HepG2 (cell line): ENCODE results near the gene ATG2B. TPM values are rescaled to one million over a fixed set of nuclear protein-coding genes. Genes with fewer than 3 reads are reported as not detected.

ENCODE experiments used
- ADNP ChIP-seq: sonication (generic); formaldehyde crosslinking; IDR thresholded peaks from 2 replicates; pipeline ENCODE4 v1.4.0; 2020; ENCODE audit warnings: missing genetic modification reagents
- CEBPG ChIP-seq: IDR thresholded peaks from 2 replicates; pipeline ENCODE4 v1.6.1; 2016
- GATAD1 ChIP-seq: IDR thresholded peaks from 2 replicates; pipeline ENCODE4 v1.6.1; 2016; ENCODE audit warnings: missing genetic modification reagents, missing compliant biosample characterization
- HDAC6 ChIP-seq: fragments of 200-600 bp; sonication (generic); IDR thresholded peaks from 2 replicates; pipeline ENCODE4 v1.7.0; 2017; ENCODE audit warnings: mild to moderate bottlenecking, antibody characterized with exemption, low read length, low read depth
- ISX ChIP-seq: sonication (generic); formaldehyde crosslinking; conservative IDR thresholded peaks from 2 replicates; pipeline ENCODE4 v1.5.0; 2020; ENCODE audit warnings: missing genetic modification reagents
- MAF1 ChIP-seq: sonication (generic); formaldehyde crosslinking; IDR thresholded peaks from 2 replicates; pipeline ENCODE4 v1.5.0; 2020; ENCODE audit warnings: missing genetic modification reagents, borderline replicate concordance
- NFE2L2 ChIP-seq: fragments of 150-350 bp; IDR thresholded peaks from 2 replicates; pipeline ENCODE4 v1.6.1; 2014; ENCODE audit warnings: low read length
- NFIC ChIP-seq: IDR thresholded peaks from 2 replicates; pipeline ENCODE4 v1.6.1; 2012; ENCODE audit warnings: mild to moderate bottlenecking, low read length, inconsistent platforms
- PHF21A ChIP-seq: sonication (generic); formaldehyde crosslinking; IDR thresholded peaks from 2 replicates; pipeline ENCODE4 v1.5.0; 2020; ENCODE audit warnings: mild to moderate bottlenecking, missing genetic modification reagents
- POGZ ChIP-seq: sonication (generic); formaldehyde crosslinking; IDR thresholded peaks from 2 replicates; pipeline ENCODE4 v1.4.0; 2020; ENCODE audit warnings: mild to moderate bottlenecking, missing genetic modification reagents
- RFX1 ChIP-seq: fragments of 450-650 bp; IDR thresholded peaks from 2 replicates; pipeline ENCODE4 v1.6.1; 2017
- SMC3 ChIP-seq: IDR thresholded peaks from 2 replicates; pipeline ENCODE4 v1.6.1; 2011; ENCODE audit warnings: low read length, improper control_type of control experiment
- ZFP41 ChIP-seq: sonication (generic); formaldehyde crosslinking; IDR thresholded peaks from 2 replicates; pipeline ENCODE4 v1.4.0; 2020; ENCODE audit warnings: mild to moderate bottlenecking, missing genetic modification reagents, borderline replicate concordance
- ZFY ChIP-seq: sonication (generic); formaldehyde crosslinking; IDR thresholded peaks from 2 replicates; pipeline ENCODE4 v1.4.0; 2020; ENCODE audit warnings: missing genetic modification reagents
- ZNF224 ChIP-seq: sonication (generic); formaldehyde crosslinking; IDR thresholded peaks from 2 replicates; pipeline ENCODE4 v1.5.0; 2020; ENCODE audit warnings: mild to moderate bottlenecking, missing genetic modification reagents
- ZNF331 ChIP-seq: sonication (generic); formaldehyde crosslinking; IDR thresholded peaks from 2 replicates; pipeline ENCODE4 v1.4.0; 2020; ENCODE audit warnings: missing genetic modification reagents
- ZNF501 ChIP-seq: sonication (generic); formaldehyde crosslinking; IDR thresholded peaks from 2 replicates; pipeline ENCODE4 v1.5.1; 2020; ENCODE audit warnings: mild to moderate bottlenecking, moderate library complexity, missing genetic modification reagents
- ZNF747 ChIP-seq: sonication (generic); formaldehyde crosslinking; IDR thresholded peaks from 2 replicates; pipeline ENCODE4 v1.8.1; 2023; ENCODE audit warnings: missing genetic modification reagents, mild to moderate bottlenecking, borderline replicate concordance
- polyA plus RNA-seq, 8 experiments: library from polyadenylated mRNA; depleted of rRNA in 3 of 8; stranded (reverse) in 7 of 8; unstranded in 1 of 8; fragments of >200 nt; fragmentation: Illumina TruSeq in 4 of 8; extraction: Trizol in 4 of 8; gene quantifications; 2 replicates each; pipeline versions ENCODE4 v1.2.1 to v1.2.3, GENCODE V29; 2011 to 2016; ENCODE audit warnings: low read depth in 4 of 8, missing spikeins in 1 of 8, mixed read lengths in 1 of 8; ENCODE audit not compliant: insufficient read depth in 1 of 8
- total RNA-seq, 5 experiments: library from RNA; depleted of rRNA; stranded (reverse); fragments of >200 nt; fragmentation: Illumina TruSeq; extraction: Trizol; gene quantifications; 2 replicates each; pipeline ENCODE4 v1.2.3, GENCODE V29; 2016; ENCODE audit warnings: low read depth in 1 of 5
- TF ChIP-seq, protein P1 (sequence below): sonication (generic); formaldehyde crosslinking; IDR thresholded peaks from 2 replicates; pipeline ENCODE4 v1.5.0; 2020; ENCODE audit warnings: mild to moderate bottlenecking, missing genetic modification reagents, borderline replicate concordance
- TF ChIP-seq, protein P2 (sequence below): sonication (generic); formaldehyde crosslinking; conservative IDR thresholded peaks from 2 replicates; pipeline ENCODE4 v1.4.0; 2020; ENCODE audit warnings: mild to moderate bottlenecking, missing genetic modification reagents, moderate library complexity

The ATG2B gene
- total and polyA plus RNA-seq, 2 of the 13 experiments (the other 11 are each of a cell fraction or from before 2014, with no cell fraction given), result 7.4 to 7.5 TPM

DNA sequence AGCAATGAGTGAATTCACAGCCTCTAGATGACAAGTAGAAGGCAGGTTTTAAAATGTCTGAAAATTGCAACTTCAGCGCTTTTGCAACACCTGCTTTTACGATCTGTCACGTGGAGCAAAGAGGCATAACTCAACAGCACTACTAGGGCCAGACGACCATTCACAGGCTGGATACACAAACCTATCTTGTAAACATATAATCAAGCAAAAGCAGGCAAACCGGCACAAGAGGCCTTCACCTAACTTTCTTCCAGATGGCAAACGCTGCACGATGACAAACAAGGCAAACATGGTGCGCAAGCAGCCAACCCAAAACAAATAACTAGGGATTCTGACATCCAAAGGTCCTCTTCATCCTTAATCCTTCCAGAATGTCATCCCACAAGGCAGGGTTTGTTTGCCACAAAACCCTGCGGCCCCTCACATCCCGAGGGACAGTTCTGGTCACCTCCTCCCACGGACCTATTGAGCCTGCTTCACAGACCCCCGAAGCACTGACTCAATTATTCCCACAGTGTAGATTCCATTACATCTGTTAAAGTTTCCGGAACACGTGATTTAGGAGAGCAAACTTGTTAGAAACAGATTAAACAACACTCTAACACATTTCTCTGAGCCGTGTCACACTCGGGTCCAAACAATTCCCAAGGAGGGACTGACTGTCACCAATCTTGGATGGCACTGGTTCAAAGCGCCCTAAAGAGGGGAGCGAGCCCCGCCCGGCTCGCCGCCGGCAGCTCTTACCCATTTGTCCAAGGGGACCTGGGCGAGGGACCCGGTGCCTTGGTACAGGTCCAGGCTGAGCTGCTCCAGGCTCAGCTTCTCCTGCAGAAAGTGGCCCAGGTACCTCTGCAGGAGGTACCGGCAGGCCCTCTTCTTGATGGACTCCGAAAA lies 823 bp downstream of the ATG2B start (continued):
- TF ChIP-seq, protein P1, sequence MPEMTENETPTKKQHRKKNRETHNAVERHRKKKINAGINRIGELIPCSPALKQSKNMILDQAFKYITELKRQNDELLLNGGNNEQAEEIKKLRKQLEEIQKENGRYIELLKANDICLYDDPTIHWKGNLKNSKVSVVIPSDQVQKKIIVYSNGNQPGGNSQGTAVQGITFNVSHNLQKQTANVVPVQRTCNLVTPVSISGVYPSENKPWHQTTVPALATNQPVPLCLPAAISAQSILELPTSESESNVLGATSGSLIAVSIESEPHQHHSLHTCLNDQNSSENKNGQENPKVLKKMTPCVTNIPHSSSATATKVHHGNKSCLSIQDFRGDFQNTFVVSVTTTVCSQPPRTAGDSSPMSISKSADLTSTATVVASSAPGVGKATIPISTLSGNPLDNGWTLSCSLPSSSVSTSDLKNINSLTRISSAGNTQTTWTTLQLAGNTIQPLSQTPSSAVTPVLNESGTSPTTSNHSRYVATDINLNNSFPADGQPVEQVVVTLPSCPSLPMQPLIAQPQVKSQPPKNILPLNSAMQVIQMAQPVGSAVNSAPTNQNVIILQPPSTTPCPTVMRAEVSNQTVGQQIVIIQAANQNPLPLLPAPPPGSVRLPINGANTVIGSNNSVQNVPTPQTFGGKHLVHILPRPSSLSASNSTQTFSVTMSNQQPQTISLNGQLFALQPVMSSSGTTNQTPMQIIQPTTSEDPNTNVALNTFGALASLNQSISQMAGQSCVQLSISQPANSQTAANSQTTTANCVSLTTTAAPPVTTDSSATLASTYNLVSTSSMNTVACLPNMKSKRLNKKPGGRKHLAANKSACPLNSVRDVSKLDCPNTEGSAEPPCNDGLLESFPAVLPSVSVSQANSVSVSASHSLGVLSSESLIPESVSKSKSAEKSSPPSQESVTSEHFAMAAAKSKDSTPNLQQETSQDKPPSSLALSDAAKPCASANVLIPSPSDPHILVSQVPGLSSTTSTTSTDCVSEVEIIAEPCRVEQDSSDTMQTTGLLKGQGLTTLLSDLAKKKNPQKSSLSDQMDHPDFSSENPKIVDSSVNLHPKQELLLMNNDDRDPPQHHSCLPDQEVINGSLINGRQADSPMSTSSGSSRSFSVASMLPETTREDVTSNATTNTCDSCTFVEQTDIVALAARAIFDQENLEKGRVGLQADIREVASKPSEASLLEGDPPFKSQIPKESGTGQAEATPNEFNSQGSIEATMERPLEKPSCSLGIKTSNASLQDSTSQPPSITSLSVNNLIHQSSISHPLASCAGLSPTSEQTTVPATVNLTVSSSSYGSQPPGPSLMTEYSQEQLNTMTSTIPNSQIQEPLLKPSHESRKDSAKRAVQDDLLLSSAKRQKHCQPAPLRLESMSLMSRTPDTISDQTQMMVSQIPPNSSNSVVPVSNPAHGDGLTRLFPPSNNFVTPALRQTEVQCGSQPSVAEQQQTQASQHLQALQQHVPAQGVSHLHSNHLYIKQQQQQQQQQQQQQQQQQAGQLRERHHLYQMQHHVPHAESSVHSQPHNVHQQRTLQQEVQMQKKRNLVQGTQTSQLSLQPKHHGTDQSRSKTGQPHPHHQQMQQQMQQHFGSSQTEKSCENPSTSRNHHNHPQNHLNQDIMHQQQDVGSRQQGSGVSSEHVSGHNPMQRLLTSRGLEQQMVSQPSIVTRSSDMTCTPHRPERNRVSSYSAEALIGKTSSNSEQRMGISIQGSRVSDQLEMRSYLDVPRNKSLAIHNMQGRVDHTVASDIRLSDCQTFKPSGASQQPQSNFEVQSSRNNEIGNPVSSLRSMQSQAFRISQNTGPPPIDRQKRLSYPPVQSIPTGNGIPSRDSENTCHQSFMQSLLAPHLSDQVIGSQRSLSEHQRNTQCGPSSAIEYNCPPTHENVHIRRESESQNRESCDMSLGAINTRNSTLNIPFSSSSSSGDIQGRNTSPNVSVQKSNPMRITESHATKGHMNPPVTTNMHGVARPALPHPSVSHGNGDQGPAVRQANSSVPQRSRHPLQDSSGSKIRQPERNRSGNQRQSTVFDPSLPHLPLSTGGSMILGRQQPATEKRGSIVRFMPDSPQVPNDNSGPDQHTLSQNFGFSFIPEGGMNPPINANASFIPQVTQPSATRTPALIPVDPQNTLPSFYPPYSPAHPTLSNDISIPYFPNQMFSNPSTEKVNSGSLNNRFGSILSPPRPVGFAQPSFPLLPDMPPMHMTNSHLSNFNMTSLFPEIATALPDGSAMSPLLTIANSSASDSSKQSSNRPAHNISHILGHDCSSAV (CRISPR knock-in tag), result no peak
- no peak for TF ChIP-seq ZNF747 (CRISPR knock-in tag)
- no peak for TF ChIP-seq GATAD1 (CRISPR knock-in tag)
- TF ChIP-seq CEBPG, result no peak
- TF ChIP-seq ISX, result no peak
- no peak for TF ChIP-seq HDAC6
- TF ChIP-seq POGZ (CRISPR knock-in tag), result no peak
- no peak for TF ChIP-seq SMC3
- TF ChIP-seq NFE2L2, result no peak
- TF ChIP-seq NFIC, result no peak
- no peak for TF ChIP-seq MAF1 (CRISPR knock-in tag)
- TF ChIP-seq ZNF501 (CRISPR knock-in tag), result peak; percentile 47; the same call in 1 of the 2 replicates
- TF ChIP-seq ADNP (CRISPR knock-in tag), result no peak
- no peak for TF ChIP-seq ZNF331 (CRISPR knock-in tag)
- TF ChIP-seq, protein P2, sequence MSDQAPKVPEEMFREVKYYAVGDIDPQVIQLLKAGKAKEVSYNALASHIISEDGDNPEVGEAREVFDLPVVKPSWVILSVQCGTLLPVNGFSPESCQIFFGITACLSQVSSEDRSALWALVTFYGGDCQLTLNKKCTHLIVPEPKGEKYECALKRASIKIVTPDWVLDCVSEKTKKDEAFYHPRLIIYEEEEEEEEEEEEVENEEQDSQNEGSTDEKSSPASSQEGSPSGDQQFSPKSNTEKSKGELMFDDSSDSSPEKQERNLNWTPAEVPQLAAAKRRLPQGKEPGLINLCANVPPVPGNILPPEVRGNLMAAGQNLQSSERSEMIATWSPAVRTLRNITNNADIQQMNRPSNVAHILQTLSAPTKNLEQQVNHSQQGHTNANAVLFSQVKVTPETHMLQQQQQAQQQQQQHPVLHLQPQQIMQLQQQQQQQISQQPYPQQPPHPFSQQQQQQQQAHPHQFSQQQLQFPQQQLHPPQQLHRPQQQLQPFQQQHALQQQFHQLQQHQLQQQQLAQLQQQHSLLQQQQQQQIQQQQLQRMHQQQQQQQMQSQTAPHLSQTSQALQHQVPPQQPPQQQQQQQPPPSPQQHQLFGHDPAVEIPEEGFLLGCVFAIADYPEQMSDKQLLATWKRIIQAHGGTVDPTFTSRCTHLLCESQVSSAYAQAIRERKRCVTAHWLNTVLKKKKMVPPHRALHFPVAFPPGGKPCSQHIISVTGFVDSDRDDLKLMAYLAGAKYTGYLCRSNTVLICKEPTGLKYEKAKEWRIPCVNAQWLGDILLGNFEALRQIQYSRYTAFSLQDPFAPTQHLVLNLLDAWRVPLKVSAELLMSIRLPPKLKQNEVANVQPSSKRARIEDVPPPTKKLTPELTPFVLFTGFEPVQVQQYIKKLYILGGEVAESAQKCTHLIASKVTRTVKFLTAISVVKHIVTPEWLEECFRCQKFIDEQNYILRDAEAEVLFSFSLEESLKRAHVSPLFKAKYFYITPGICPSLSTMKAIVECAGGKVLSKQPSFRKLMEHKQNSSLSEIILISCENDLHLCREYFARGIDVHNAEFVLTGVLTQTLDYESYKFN (CRISPR knock-in tag), result no peak; the same call in 1 of the 2 replicates
- TF ChIP-seq ZNF224, result 0 out of 2 replicates have a peak, but pooled peaks have one; percentile 49
- no peak for TF ChIP-seq RFX1
- no peak for TF ChIP-seq ZFP41 (CRISPR knock-in tag)
- no peak for TF ChIP-seq ZFY (CRISPR knock-in tag)
- no peak for TF ChIP-seq PHF21A
